Lower leg skin (tissue), 3 donors: ENCODE measurements around the gene SLFN13.

ENCODE experiments used
- CTCF ChIP-seq, 3 donors: fragments of 450-650 bp; IDR thresholded peaks; one replicate each; pipeline ENCODE4 v1.5.1; 2016; ENCODE audit warnings: antibody characterized with exemption in 3 of 3, mild to moderate bottlenecking in 3 of 3, moderate library complexity in 2 of 3
- POLR2A ChIP-seq, 2 donors: fragments of 450-650 bp; IDR thresholded peaks; one replicate each; pipeline ENCODE4 v1.6.1; 2016 to 2017; ENCODE audit warnings: antibody characterized with exemption in 2 of 2, mild to moderate bottlenecking in 1 of 2, moderate library complexity in 1 of 2

DNA sequence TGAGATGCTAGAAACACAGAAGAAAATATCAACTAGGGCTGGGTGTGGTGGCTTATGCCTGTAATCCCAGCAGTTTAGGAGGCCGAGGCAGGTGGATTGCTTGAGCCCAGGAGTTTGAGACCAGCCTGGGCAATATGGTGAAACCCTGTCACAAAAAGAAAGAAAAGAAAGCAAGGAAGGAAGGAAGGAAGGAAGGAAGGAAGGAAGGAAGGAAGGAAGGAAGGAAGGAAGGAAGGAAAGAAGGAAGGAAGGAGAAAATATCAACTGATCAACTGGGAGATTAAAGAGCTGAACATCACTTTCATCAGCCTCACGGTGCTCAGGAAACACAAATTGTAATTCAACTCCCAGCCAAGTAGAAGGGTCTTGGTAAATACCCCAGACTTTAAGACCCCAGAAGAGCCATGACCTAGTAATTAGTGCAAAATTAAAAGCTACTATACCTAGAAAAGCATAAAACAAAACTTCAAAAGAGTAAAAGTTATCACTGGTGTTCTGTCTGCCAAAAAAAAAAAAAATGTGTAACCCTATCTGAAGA, 27.8 kb upstream of the SLFN13 start:
- TF ChIP-seq CTCF (IDR thresholded peaks at IDR 0.05), result no peak
- no peak for TF ChIP-seq POLR2A (IDR thresholded peaks at IDR 0.05)
